ENCODE data around the gene PRAME. TPM values are rescaled to one million over a fixed set of nuclear protein-coding genes. Genes with fewer than 3 reads are reported as not detected.
"Not testable (repeated sequence)": the region's sequence is repeated elsewhere in the genome, so short reads cannot be mapped to it uniquely, and the experiment has no call there.

The PRAME gene, protein sequence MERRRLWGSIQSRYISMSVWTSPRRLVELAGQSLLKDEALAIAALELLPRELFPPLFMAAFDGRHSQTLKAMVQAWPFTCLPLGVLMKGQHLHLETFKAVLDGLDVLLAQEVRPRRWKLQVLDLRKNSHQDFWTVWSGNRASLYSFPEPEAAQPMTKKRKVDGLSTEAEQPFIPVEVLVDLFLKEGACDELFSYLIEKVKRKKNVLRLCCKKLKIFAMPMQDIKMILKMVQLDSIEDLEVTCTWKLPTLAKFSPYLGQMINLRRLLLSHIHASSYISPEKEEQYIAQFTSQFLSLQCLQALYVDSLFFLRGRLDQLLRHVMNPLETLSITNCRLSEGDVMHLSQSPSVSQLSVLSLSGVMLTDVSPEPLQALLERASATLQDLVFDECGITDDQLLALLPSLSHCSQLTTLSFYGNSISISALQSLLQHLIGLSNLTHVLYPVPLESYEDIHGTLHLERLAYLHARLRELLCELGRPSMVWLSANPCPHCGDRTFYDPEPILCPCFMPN
- polyA plus RNA-seq (ENCODE audit: insufficient read depth in 1 of 5, insufficient read length in 5 of 5, low replicate concordance in 1 of 5): not detected
- long read RNA-seq, donor 1: 0 reads
- long read RNA-seq, donor 2: 0 reads
- long read RNA-seq, donor 3: 0 reads
- long read RNA-seq, donor 4: 0 reads
- long read RNA-seq, donor 5: 0 reads
- long read RNA-seq, donor 6: 0 reads
- long read RNA-seq, donor 7: 0 reads
- long read RNA-seq, donor 8: 0 reads

DNA sequence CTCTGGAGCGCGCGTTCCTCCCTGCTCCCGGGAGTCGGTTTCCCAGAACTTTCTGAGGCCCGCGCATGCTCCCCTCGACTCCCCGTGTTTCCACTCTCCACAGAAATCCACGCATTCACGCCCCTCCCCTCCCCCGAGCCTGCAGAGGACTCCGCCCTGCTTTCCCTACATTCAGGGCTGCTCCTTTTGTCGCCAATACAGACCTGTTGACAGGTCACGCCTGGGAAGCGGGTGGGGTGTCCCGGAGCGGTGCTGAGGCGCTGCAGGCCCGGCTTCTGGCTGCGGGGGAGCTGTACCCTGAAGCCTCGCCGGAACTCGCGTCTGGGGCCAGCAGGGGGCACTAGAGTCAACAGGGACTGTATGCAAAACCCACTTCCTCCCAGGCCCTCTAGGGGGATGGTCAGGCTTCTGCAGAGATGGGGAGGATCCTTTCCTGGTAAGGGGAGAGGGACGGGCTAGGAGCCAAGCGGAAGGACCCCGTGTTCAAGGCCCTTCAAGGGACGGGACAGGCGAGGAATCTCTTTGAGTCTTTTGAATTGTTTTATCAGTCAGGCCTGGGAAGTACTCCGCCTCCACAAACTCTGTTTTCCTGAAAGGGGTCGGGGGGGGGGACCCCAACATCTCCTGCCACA, at the start of gene PRAME:
Gene PRAME, minus strand, starts transcription at position 294 of the 632 bp plus-strand sequence. CDS start 2,433 bp downstream, outside the sequence.
- no peak for DNase-seq

DNA sequence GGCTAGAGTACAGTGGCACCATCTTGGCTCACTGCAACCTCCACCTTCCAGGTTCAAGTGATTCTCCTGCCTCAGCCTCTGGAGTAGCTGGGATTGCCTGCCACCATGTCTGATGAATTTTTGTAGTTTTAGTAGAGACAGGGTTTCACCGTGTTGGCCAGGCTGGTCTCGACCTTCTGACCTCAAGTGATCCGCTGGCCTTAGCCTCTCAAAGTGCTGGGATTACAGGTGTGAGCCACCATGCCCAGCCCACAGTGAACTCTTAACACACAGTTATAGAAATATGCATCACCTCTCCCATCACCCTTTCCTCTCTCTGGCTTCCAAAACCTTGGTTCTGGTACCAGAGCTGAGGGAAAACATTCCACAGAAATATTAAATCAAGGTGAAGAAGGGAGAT, 49.0 kb upstream of the PRAME start:
- not testable (repeated sequence) for DNase-seq

DNA sequence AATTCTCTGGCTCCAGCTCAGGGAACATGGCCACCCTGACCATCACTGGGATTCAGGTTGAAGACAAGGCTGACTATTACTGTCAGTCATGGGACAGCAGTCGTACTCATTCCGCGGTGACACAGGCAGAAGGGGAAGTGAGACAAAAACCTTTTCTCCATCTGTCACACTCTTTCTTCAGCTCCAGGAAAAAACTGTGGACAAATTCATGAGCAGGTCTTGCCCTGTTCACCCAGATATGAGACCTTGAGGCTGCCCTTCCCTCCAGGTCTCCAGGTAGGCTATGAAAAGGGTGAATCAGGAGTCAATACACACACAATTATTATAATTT, 46.0 kb upstream of the PRAME start:
- no peak for DNase-seq

DNA sequence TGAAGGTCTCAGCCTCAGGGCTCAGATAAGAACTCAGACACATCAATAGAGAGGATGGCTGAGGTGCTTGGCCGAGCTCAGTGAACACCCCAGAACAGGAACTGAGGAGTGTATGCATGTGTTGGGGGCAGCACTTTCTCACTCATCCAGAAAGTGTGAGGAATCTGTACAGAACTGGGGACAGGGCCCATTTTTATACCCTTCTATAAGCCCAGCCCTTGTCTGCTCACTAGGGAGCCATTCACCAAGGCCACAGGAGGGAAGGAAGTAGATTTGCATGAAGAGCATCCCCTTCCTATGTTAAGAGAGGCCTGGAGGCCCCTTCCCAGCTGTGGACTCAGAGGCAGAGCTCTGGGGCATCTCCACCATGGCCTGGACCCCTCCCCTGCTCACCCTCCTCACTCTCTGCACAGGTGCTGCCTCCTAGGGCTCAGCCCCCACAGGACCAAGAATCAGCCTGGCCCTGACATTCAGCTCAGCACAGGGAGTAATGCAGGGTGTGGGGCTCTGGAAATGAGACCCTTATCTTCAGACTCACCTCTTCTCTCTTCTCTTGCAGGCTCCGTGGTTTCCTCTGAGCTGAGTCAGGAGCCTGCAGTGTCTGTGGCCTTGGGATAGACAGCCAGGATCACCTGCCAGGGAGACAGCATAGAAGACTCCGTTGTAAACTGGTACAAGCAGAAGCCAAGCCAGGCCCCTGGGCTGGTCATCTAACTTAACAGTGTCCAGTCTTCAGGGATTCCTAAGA, 45.4 kb upstream of the PRAME start:
- no peak for DNase-seq

DNA sequence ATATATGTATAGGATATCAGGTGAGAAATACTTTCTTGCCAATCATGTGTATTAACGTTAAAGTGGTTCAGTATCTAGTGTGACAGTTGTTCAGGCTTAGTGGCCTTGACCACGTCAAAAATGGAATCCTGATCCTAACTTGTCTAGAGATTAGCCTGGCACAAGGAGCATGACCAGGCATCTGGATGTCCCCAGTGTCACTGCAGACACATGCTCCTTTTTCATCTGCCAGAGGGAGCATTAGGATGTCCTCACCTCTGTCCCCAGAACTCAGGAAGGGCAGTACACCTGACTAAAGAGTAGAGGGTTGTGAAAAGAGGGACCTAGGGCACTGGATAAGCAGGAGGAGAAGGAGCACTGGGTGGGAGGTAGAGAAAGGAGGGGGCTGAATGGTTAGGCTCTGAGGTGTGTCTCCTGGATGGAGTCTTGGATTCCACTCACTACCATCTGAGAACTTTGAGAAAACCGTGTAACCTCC, 44.4 kb upstream of the PRAME start:
- no peak for DNase-seq

DNA sequence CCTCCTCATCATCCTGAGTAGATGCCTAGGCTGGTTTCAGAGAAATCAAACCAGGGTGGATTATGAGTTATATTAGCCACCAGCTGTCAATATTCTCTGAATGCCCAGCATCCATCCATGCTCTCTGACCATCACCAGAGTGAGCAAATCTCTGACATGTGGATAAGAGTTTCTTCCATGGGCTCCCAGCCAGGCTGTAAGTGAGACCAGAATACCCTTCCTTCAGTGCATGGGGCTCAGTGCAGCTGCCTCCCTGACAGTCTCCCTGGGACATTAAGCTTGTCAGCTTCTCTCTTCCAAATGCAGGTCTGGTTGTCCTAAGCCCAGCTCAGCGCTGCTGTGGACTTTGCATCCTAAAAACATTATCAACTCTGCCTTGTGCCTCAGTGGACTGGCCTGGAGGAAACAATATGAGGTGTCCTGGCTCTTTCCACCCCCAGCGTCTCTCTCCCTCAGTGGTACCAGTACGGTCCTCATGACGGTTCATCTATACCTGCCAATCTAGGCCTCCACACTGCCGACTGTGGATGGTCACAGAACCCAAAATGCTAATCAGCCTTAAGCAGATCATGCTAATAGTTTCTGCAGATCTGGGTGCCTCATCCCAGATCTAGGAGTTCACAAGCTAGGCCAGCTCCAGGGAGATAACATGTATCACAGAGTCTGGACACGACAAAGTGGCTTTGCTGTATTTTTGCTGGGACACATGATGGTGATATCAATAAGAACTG, 41.6 kb upstream of the PRAME start:
- DNase-seq: no peak

DNA sequence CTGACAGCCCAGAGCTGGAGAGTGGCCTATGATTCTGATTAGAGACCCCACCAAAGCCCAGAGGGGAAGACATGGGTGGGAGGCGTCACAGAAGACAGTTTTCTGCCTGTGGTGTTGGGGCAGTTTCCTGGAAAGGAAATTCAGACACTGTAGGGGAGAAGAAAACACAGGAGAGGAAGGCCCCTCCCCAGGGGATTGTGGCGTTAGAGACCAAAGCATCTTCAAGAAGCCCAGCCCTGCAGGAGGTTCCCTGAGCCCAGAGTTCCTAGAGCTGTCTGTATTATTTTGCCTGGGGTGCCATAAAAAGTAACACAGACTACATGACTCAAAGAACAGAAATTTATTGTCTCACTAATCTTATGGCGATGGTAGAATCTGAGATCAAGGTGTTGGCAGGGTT, 40.2 kb upstream of the PRAME start:
- no peak for DNase-seq

DNA sequence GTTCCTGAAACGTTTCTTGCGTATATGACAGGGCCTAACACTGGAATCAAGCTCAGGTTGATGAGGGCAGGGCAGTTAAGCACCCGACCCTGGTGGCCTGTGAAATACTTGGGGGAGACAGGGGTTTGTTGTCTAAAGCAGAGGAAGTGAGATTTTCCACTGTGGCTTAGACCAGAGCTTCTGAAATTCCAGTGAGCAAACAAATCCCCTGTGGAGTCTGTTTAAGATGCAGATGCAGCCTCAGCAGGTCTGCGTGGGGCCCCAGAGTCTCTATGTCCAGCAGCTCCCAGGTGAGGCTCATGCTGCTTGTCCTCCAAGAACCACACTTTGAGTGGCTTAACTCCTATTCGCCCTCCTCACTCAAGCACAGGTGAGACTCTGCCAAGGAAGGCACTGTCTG, 39.1 kb upstream of the PRAME start:
- DNase-seq: no peak

DNA sequence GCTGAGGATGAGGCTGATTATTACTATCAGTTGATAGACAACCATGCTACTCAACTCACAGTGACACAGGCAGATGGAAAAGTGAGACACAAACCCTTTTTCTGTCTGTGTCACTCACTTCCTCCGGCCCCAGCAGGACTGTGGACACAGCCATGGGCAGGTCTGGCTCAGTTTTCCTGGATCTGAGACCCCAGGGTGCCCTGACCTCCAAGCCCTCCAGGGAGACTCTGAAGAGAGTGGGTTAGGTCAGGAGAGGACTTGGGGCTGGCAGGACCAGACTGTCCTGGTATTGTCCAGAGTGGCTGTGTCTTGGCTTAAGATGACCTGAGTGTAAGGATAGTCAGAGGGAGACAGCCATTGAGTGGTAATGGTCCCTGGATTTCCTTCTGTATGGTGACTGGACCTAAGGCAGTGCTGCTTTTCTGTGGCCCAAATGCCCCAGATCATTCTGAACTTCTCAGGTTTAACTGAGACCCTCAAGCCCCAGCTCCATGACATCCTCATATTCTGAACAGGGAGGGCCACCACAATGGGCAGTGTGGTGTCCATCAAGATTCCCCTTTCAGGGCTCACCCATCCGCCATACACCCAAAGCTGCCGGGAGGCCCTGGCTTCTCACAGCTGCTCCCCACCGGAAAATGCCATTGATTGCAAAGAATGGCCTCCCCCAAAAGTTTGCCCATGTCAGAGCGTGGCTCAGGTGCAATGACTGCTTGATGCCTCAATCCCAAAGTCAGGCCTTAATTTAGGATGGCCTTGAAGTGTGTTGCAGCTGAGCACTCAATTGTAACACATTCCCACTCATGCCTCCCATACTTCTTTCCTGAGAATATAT, 36.2 kb upstream of the PRAME start:
- DNase-seq: no peak

DNA sequence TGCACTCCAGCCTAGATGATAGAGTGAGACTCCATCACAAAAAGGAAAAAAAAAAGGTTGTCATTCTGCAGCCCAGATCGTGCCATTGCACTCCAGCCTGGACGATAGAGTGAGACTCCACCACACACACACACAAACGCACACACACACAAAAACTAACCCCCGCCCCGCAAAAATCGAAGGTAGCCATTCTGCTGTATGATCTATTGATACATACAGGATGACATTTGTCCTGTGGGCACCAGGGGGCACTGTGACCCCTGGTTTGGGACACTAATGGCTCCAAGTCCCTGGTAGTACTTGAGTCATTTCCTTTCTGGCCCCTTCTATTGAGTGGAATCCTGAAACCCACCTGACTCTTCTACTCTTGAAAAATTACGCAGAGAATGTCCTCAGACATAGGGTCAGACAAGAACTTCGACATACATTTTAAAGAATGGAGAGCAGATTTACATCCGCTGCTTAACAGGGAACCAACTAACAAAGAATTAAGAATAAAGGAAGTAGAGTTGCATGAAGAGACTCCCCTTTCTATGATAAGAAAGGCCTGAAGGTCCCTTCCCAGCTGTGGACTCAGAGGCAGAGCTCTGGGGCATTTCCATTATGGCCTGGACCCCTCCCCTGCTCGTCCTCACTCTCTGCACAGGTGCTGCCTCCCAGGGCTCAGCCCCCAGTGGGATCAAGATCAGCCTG, 35.0 kb upstream of the PRAME start:
- peak; percentile 13 to 23 for DNase-seq

DNA sequence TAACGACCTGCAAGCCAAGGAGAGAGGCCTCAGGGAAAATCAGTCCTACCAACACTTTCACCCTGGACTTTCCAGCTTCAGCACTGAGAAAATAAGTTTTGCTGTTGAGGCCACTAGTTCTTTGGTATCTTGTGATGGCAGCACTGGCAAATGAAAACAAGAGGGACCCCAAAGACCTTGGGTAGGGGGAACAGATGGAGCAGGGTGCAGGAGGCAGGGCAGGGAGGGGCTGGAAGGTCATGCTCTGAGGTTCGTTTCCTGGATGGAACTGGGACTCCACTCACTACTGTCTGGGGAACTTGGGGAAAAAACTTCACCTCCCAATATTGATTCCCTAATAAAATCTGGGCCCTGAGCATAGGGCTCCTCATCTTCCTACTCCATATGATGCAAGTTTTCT, 34.2 kb upstream of the PRAME start:
- DNase-seq: no peak

DNA sequence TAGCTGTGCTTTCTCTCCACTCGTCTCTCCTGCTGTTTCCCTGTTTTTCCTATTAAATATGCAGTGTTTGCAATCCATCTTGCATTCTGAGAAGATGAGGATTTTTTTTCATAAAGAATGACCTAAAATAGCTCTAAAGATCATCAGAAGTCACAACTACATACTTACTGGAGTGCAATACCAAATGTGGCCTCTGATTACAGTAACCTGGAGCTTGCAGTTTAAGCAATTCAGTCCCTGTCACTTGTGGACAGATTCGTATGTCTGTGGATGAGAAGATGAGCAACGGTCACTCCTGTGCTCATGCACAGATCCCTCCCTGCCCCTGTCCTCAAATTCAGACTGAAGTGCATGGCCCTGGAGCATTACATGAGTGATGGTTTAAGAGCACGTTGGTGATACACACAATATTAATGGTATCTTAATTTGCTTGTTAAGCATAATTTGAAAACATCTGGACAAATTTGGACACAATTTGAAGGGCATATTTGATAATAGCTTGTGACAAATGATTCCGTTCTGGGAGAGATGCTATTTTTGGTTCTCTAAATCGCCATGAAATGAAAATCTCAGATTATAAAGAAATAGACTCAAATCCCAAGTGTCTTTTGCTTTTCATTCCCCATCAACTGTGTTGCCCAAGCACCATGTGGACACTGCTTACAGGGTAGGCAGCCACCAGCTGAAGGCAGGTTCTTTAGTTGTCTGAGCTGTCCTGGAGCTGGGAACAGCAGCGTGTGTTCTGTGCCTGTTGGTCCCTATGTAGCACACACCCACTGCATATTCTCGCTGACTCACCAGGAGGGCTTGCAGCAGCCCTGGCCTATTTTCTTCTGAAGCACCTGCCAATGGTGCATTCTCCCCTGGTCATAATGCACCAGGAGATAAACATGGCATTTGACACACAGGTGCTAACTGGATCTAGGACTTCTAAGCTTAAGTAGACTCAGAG, 32.6 kb upstream of the PRAME start:
- DNase-seq: no peak

DNA sequence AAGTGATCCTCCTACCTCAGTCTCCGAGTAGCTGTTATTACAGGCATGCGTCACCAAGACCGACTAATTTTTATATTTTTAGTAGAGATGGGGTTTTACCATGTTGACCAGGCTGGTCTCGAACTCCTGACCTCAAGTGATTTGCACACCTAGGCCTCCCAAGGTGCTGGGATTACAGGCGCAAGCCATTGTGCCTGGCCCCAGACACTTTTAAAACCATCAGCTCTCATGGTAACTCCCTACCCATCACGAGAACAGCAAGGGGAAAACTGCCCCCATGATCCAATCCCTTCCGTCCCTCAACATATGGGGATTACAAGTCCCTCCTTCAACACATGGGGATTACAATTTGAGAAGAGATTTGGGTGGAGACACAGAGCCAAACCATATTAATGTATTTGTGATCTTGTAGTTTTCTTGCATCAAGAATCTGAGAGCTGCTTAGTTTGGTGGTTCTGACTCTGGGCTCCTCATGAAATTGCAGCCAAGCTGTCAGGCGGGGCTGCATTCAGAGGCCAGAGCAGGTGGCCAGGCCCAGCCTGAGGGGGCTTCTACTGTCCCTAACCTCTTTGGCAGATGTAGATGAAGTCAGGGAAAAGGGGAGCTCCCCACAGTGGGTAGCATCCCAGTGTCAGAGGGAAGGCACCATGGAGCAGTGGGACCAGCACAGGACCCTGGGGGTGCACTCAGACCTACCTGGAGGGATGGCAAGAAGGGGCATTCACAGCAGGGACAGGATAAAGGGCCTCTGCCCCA, 31.2 kb upstream of the PRAME start:
- DNase-seq: no peak

DNA sequence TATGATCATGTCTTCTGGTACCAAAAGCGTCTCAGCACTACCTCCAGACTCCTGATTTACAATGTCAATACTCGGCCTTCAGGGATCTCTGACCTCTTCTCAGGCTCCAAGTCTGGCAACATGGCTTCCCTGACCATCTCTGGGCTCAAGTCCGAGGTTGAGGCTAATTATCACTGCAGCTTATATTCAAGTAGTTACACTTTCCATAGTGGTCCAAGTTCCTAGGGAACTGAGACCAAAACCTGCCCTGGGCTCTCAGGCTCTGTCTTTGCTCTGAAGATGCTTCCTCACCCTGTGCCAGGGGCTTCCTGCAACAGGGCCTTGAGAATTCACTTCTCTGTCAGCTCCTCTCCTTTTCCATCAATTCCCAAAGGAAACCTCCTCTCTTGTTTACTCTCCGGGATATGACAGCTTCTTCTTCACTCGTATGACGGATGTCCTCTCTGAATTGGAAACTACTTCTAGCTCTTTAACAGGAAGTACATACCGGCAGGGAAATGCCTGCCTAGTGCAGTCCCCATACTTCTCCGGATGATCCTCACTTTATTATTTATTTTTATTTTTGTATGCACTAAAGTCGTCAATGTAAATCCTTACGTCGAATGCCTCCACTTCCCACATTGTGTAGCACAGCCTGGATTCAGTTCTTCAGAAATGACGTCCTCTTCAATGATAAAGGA, 29.6 kb upstream of the PRAME start:
- no peak for DNase-seq

DNA sequence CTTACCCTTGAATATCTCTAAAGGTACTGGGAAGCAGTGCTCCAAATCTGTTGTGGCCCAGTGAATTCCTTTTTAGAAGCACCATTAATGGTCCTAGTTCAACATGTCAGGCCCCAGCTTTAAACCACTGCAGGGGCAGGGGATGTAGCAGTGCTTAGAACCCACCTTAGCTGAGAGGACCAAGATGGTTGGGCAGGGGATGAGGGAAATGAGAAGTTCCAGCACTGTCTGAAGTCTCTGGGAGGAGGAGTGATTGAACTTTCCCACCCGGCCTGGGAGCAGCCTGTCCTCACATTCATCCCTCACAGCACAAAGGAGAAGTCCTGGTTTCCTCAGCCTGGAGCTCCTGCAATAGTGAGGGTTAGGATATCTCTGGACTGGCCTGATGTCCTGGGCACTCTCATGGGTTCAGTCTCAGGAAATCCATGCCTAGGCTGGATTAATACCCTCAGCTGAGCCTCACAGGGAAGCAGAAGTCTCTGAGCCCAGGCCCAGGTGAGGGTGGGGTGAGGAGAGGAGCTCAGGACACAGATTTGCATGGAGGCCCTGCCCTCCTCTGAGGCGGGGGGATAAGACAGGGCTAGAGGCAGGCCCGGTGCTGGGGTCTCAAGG, 28.6 kb upstream of the PRAME start:
- no peak for DNase-seq

DNA sequence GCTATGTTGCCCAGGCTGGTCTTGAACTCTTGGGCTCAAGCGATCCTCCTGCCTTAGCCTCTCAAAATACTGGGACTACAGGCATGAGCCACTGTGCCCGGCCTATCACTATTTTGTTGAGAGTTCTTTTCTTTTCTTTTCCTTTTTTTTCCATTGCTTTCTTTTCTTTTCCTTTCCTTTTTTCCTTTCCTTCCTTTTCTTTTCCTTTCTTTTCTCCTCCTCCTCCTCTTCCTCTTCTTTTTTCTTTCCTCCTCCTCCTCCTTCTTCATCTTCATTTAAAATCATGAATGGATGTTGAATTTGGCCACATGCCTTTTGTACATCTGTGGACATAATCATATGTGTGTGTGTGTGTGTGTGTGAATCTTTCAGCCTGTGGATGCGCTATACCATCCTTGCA, 25.7 kb upstream of the PRAME start:
- no peak for DNase-seq

DNA sequence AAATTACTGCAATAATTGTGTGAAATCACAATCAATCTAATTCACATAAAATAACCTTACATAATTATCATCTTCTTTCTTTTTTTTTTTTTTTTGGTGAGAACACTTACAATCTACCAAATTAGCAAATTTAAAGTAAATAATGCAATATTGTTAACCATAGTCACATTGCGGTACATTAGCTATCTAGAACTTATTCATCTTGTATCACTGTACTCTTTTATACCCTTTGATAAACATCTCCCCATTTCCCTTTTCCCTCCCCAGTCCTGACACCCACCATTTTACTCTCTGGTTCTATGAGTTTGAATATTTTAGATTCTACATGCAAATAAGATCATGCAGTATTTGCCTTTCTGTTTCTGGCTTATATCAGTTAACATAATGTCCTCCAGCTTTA, 24.0 kb upstream of the PRAME start:
- DNase-seq: no peak

All from right lung (tissue), 10 donors.